Ishikawa (cell line): ENCODE measurements around the gene AIPL1.
A peak's percentile ranks its signal among the peaks of the same experiment; 100 is the strongest.

Source experiments
- CEBPB ChIP-seq: IDR thresholded peaks from 2 replicates; pipeline ENCODE4 v1.6.1; 2012
- CREB1 ChIP-seq: IDR thresholded peaks from 2 replicates; pipeline ENCODE4 v1.6.1; 2012; ENCODE audit warnings: low read depth
- EGR1 ChIP-seq: IDR thresholded peaks from 2 replicates; pipeline ENCODE4 v1.6.1; 2012
- EP300 ChIP-seq: IDR thresholded peaks from 2 replicates; pipeline ENCODE4 v1.6.1; 2012; ENCODE audit warnings: borderline replicate concordance
- FOXM1 ChIP-seq: IDR thresholded peaks from 2 replicates; pipeline ENCODE4 v1.6.1; 2012; ENCODE audit warnings: low read depth, borderline replicate concordance
- MAX ChIP-seq: IDR thresholded peaks from 2 replicates; pipeline ENCODE4 v1.6.1; 2012
- NFIC ChIP-seq: IDR thresholded peaks from 2 replicates; pipeline ENCODE4 v1.6.1; 2012
- RAD21 ChIP-seq: IDR thresholded peaks from 2 replicates; pipeline ENCODE4 v1.6.1; 2012; ENCODE audit warnings: low read depth
- REST ChIP-seq: IDR thresholded peaks from 2 replicates; pipeline ENCODE4 v1.6.1; 2012; ENCODE audit warnings: low read depth, mild to moderate bottlenecking
- TAF1 ChIP-seq: IDR thresholded peaks from 2 replicates; pipeline ENCODE4 v1.6.1; 2012; ENCODE audit warnings: low read depth, mild to moderate bottlenecking
- TCF12 ChIP-seq: IDR thresholded peaks from 2 replicates; pipeline ENCODE4 v1.6.1; 2012; ENCODE audit warnings: low read depth
- TEAD4 ChIP-seq: IDR thresholded peaks from 2 replicates; pipeline ENCODE4 v1.6.1; 2012
- USF1 ChIP-seq: IDR thresholded peaks from 2 replicates; pipeline ENCODE4 v1.6.1; 2012
- YY1 ChIP-seq: IDR thresholded peaks from 2 replicates; pipeline ENCODE4 v1.6.1; 2012; ENCODE audit warnings: low read depth
- ZBTB7A ChIP-seq: IDR thresholded peaks from 2 replicates; pipeline ENCODE4 v1.6.1; 2012; ENCODE audit warnings: low read depth

AIPL1 gene

GRCh38 chr17:6446516-6447100, 11.7 kb upstream of the AIPL1 start:
- no peak for TF ChIP-seq EGR1
- TF ChIP-seq MAX = no peak
- TF ChIP-seq YY1 = no peak
- no peak for TF ChIP-seq CREB1
- no peak for TF ChIP-seq RAD21
- TF ChIP-seq ZBTB7A = no peak
- no peak for TF ChIP-seq TEAD4
- TF ChIP-seq TCF12 = no peak
- TF ChIP-seq NFIC = no peak
- TF ChIP-seq REST = no peak
- TF ChIP-seq TAF1 = no peak
- no peak for TF ChIP-seq CEBPB
- no peak for TF ChIP-seq USF1
- TF ChIP-seq FOXM1 = no peak
- TF ChIP-seq EP300 = no peak

GRCh38 chr17:6444571-6445335, 9.8 kb upstream of the AIPL1 start:
- TF ChIP-seq NFIC (no peak), TCF12 (no peak), FOXM1 (no peak)

GRCh38 chr17:6443692-6444570, 9.0 kb upstream of the AIPL1 start, which contains the start of gene PIMREG:
TSS of gene PIMREG (plus strand) at chr17:6444455. CDS start at chr17:6445111, 656 bp downstream.
- TF ChIP-seq RAD21 = no peak
- no peak for TF ChIP-seq CREB1
- TF ChIP-seq REST = no peak
- peak; percentile 73 for TF ChIP-seq FOXM1
- TF ChIP-seq EP300 = peak; percentile 23; the same call in 1 of the 2 replicates
- TF ChIP-seq CEBPB = no peak
- peak; percentile 66 for TF ChIP-seq TAF1
- no peak for TF ChIP-seq TEAD4
- peak; percentile 71; the same call in 1 of the 2 replicates for TF ChIP-seq ZBTB7A
- no peak for TF ChIP-seq NFIC
- TF ChIP-seq YY1 = no peak
- peak; percentile 66 for TF ChIP-seq EGR1
- TF ChIP-seq USF1 = peak; percentile 36; the same call in 1 of the 2 replicates
- peak; percentile 99 for TF ChIP-seq MAX
- no peak; the same call in 1 of the 2 replicates for TF ChIP-seq TCF12

- no peak for TF ChIP-seq NFIC
- no peak for TF ChIP-seq RAD21
- TF ChIP-seq CEBPB = no peak
- no peak for TF ChIP-seq TEAD4
- TF ChIP-seq EGR1 = no peak
Observed at GRCh38 chr17:6442775-6443174, 7.9 kb upstream of the AIPL1 start.

- TF ChIP-seq YY1 = no peak
- TF ChIP-seq MAX = no peak
- no peak for TF ChIP-seq CEBPB
- TF ChIP-seq ZBTB7A = no peak
- no peak for TF ChIP-seq REST
- no peak for TF ChIP-seq CREB1
- TF ChIP-seq TCF12 = no peak
- no peak for TF ChIP-seq FOXM1
- no peak for TF ChIP-seq RAD21
- no peak for TF ChIP-seq NFIC
Observed at GRCh38 chr17:6439951-6440350, 5.0 kb upstream of the AIPL1 start.
